ENCODE results near the gene PANK4. TPM values are rescaled to one million over a fixed set of nuclear protein-coding genes. Genes with fewer than 3 reads are reported as not detected.
"Not testable (repeated sequence)": the region's sequence is repeated elsewhere in the genome, so short reads cannot be mapped to it uniquely, and the experiment has no call there.

PANK4 gene
- total RNA-seq, 2 experiments from 2014 or later, result 66.6 to 76.6 TPM

DNA sequence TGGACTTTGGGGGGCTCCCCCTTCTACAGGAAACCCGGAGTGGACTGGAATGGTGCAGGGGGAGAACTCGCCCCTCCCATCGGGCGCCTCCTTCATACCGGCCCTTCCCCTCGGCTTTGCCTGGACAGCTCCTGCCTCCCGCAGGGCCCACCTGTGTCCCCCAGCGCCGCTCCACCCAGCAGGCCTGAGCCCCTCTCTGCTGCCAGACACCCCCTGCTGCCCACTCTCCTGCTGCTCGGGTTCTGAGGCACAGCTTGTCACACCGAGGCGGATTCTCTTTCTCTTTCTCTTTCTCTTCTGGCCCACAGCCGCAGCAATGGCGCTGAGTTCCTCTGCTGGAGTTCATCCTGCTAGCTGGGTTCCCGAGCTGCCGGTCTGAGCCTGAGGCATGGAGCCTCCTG, 29.9 kb upstream of the PANK4 start, which contains the start of gene TNFRSF14:
TNFRSF14 (plus strand) TSS at position 95 of the 401 bp plus-strand sequence; CDS start at position 389, 294 bp downstream.
- DNase-seq, result peak; percentile 87
- peaks cover 17% of the 10 kb centered on the region for H3K36me3 Mint-ChIP-seq (ENCODE audit: low read depth)
- no peaks in the 10 kb centered on the region for H3K9me3 Mint-ChIP-seq
- H3K4me3 Mint-ChIP-seq, result peak within 1 kb of the TSS; percentile 100
- H3K27me3 Mint-ChIP-seq, result no peaks in the 10 kb centered on the region
- CTCF ChIA-PET, result interaction anchor here (1.0 to 1.9 kb wide), 6 partner anchors 8 to 31 kb away, joined by 3 to 5 read pairs (median 3); no protein-coding TSS in a partner anchor
- POLR2A ChIA-PET, result interaction anchor here (0.6 to 1.5 kb wide), 5 partner anchors 8 to 646 kb away, joined by 3 to 8 read pairs (median 4); partner anchors contain the start of gene PRXL2B
- H3K27ac Mint-ChIP-seq, result peak within 1 kb of the TSS; percentile 100
- peaks cover 46% of the 10 kb centered on the region for H3K4me1 Mint-ChIP-seq

- Mint-ChIP-seq H3K9me3 (no peaks in the 10 kb centered on the region), H3K36me3 (ENCODE audit: low read depth) (peaks cover 14% of the 10 kb centered on the region), H3K27me3 (no peaks in the 10 kb centered on the region), H3K4me1 (peaks cover 49% of the 10 kb centered on the region), H3K4me3 (peak overlapping the region; percentile 100), H3K27ac (peak overlapping the region; percentile 100)
- peak; percentile 79 for DNase-seq
- POLR2A ChIA-PET, result interaction anchor here (1.1 to 1.5 kb wide), 4 partner anchors 8 to 30 kb away, joined by 3 to 8 read pairs (median 6); partner anchors contain the start of gene PRXL2B
- CTCF ChIA-PET, result interaction anchor here (1.0 to 1.9 kb wide), 6 partner anchors 7 to 270 kb away, joined by 3 to 5 read pairs (median 4); no protein-coding TSS in a partner anchor
Measured at GRCh38 chr1:2555634-2556276, 29.4 kb upstream of the PANK4 start.

GRCh38 chr1:2554621-2555387, 28.4 kb upstream of the PANK4 start:
- peak; percentile 62 for DNase-seq
- H3K27me3 Mint-ChIP-seq, result no peaks in the 10 kb centered on the region
- H3K4me3 Mint-ChIP-seq, result peak overlapping the region; percentile 100
- H3K27ac Mint-ChIP-seq, result peak overlapping the region; percentile 100
- ChIA-PET CTCF (interaction anchor here (0.6 to 1.9 kb wide), 3 partner anchors 23 to 330 kb away, joined by 3 to 5 read pairs (median 5); no protein-coding TSS in a partner anchor), POLR2A (interaction anchor here (1.4 kb wide), 1 partner anchor 23 kb away, joined by 4 read pairs; no protein-coding TSS in a partner anchor)
- H3K4me1 Mint-ChIP-seq, result peaks cover 51% of the 10 kb centered on the region
- H3K36me3 Mint-ChIP-seq (ENCODE audit: low read depth), result peaks cover 14% of the 10 kb centered on the region
- no peaks in the 10 kb centered on the region for H3K9me3 Mint-ChIP-seq

DNA sequence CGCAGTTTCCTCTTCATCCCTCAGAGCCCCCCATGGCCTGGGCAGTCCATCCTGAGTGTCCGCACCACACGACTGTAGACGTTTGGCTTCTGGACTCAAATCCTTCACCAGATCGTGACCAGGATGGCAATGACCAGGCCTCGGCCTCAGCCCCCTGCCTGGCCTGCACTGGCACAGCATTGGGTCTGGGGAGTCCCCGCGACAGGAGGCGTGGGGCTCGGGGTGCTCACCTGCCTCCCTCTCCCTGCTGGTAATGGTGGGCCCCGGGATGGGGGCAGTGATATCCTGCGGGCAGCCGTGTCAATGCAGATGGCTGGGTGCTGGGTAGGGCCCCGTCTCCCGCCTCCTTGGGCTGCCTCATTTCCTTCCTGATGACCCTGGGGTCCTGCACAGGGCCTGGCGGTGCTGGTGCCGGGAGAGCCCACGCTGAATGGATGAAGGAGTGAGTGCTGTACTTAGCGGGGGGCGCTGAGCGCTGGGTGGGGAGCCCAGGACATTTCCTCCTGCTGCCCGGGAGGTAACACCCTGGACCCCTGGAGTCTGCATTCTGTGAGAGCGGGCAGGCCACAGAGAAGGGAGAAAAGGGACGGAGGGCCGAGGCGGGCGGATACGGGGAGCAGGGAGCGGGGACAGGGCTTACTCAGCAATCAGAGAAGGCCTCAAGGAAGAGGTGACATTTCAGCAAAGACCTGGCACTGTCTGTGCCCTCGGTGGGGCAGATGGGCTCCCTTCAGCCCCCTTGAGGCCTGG, 27.6 kb upstream of the PANK4 start:
- no peaks in the 10 kb centered on the region for H3K27me3 Mint-ChIP-seq
- CTCF ChIA-PET, result interaction anchor here (0.6 kb wide), 1 partner anchor 329 kb away, joined by 3 read pairs; no protein-coding TSS in a partner anchor

GRCh38 chr1:2553076-2553475, 26.7 kb upstream of the PANK4 start:
- peaks cover 53% of the 10 kb centered on the region for H3K4me1 Mint-ChIP-seq
- H3K27ac Mint-ChIP-seq; H3K36me3 Mint-ChIP-seq (ENCODE audit: low read depth); H3K4me3 Mint-ChIP-seq; CTCF ChIA-PET; DNase-seq; POLR2A ChIA-PET; H3K9me3 Mint-ChIP-seq; H3K27me3 Mint-ChIP-seq: not testable (repeated sequence)

More for the DNA sequence above, 27.6 kb upstream of the PANK4 start:
- peaks cover 14% of the 10 kb centered on the region for H3K36me3 Mint-ChIP-seq (ENCODE audit: low read depth)
- H3K4me1 Mint-ChIP-seq, result peaks cover 53% of the 10 kb centered on the region
- DNase-seq, result no peak
- H3K4me3 Mint-ChIP-seq, result peak overlapping the region; percentile 100
- H3K27ac Mint-ChIP-seq, result peak overlapping the region; percentile 100
- POLR2A ChIA-PET, result no interaction called here
- H3K9me3 Mint-ChIP-seq, result no peaks in the 10 kb centered on the region

DNA sequence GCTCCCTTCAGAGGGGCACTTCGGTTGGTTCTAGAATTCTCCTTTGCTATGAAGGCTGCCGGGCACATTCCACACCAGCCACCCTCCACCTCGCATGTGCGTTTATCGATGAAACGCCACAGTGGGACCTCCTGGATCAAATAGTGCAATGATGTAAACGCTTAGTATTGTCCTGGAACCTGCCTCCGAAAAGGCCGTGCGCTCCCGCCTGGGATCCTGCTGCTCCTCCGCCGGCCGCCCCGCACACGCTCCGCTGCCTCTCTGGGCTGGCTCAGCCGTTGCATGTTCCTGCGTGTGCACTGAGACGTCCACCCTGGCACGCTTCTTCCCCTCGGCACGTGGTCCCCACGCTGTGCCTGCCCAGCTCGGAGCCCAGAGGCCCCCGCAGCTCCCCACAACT, 25.8 kb upstream of the PANK4 start:
- no peaks in the 10 kb centered on the region for H3K27me3 Mint-ChIP-seq
- no peak overlapping the region for H3K4me3 Mint-ChIP-seq
- no peak overlapping the region for H3K27ac Mint-ChIP-seq
- no peak for DNase-seq
- H3K9me3 Mint-ChIP-seq, result no peaks in the 10 kb centered on the region
- POLR2A ChIA-PET, result no interaction called here
- peaks cover 53% of the 10 kb centered on the region for H3K4me1 Mint-ChIP-seq
- CTCF ChIA-PET, result no interaction called here
- H3K36me3 Mint-ChIP-seq (ENCODE audit: low read depth), result peaks cover 9% of the 10 kb centered on the region

- H3K27me3 Mint-ChIP-seq; DNase-seq; H3K9me3 Mint-ChIP-seq; POLR2A ChIA-PET; CTCF ChIA-PET; H3K4me3 Mint-ChIP-seq; H3K36me3 Mint-ChIP-seq (ENCODE audit: low read depth): not testable (repeated sequence)
- peak overlapping the region; percentile 50 for H3K27ac Mint-ChIP-seq
- H3K4me1 Mint-ChIP-seq, result peaks cover 53% of the 10 kb centered on the region
Measured at GRCh38 chr1:2551544-2551943, 25.1 kb upstream of the PANK4 start.

GRCh38 chr1:2550309-2550861, 24.0 kb upstream of the PANK4 start:
- POLR2A ChIA-PET; H3K36me3 Mint-ChIP-seq (ENCODE audit: low read depth); H3K9me3 Mint-ChIP-seq; DNase-seq; H3K27me3 Mint-ChIP-seq; CTCF ChIA-PET; H3K4me3 Mint-ChIP-seq: not testable (repeated sequence)
- peak overlapping the region; percentile 85 for H3K27ac Mint-ChIP-seq
- peaks cover 44% of the 10 kb centered on the region for H3K4me1 Mint-ChIP-seq

DNA sequence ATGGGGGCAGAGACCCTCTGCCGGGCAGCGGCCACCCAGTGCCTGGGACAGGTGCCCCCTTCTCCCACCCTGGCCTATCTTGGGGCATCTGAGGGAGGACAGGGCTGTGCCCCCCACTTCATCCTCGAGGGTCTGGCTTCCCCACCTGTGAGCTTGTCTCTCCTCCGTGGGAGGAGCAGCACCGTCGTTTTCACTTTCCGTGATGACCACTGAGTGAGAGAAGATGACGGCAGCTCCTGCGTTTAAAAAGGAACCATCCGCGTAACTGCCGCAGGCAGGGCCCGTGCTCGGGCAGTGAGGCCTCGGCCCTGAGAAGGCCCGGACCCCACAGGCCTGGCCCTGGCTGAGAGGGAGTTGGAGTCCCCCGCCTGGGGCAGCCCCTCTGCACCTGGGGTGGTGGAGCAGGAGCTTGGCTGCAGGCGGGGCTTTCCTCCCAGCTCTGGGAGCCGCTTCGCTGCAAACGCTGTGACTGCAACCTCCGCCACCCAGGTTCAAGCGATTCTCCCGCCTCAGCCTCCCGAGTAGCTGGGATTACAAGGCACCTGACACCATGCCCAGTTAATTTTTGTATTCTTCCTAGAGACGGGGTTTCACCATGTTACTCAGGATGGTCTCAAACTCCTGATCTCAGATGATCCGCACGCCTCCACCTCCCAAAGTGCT, 23.1 kb upstream of the PANK4 start:
- H3K36me3 Mint-ChIP-seq (ENCODE audit: low read depth); CTCF ChIA-PET; DNase-seq; H3K27me3 Mint-ChIP-seq; H3K9me3 Mint-ChIP-seq; POLR2A ChIA-PET: not testable (repeated sequence)
- H3K27ac Mint-ChIP-seq, result peak overlapping the region; percentile 97
- H3K4me1 Mint-ChIP-seq, result peaks cover 39% of the 10 kb centered on the region
- peak overlapping the region; percentile 87 for H3K4me3 Mint-ChIP-seq

- Mint-ChIP-seq H3K27ac (peak overlapping the region; percentile 97), H3K36me3 (ENCODE audit: low read depth) (no peaks in the 10 kb centered on the region), H3K9me3 (no peaks in the 10 kb centered on the region), H3K4me3 (peak overlapping the region; percentile 87), H3K4me1 (peaks cover 37% of the 10 kb centered on the region), H3K27me3 (no peaks in the 10 kb centered on the region)
- peak; percentile 87 for DNase-seq
- ChIA-PET POLR2A (interaction anchor here (0.7 to 2.1 kb wide), 4 partner anchors 8 to 263 kb away, joined by 3 to 7 read pairs (median 3); partner anchors contain the start of genes PRXL2B and TNFRSF14), CTCF (interaction anchor here (0.8 to 4.5 kb wide), 18 partner anchors 8 to 353 kb away, joined by 3 to 36 read pairs (median 5); partner anchors contain the start of genes FAAP20, PANK4, PEX10 and PRXL2B)
Measured at GRCh38 chr1:2548068-2548589, 21.7 kb upstream of the PANK4 start.

- POLR2A ChIA-PET, result interaction anchor here (1.1 to 2.1 kb wide), 3 partner anchors 9 to 133 kb away, joined by 3 to 7 read pairs (median 5); partner anchors contain the start of gene TNFRSF14
- H3K27me3 Mint-ChIP-seq, result no peaks in the 10 kb centered on the region
- CTCF ChIA-PET, result interaction anchor here (0.7 to 4.5 kb wide), 18 partner anchors 9 to 356 kb away, joined by 3 to 36 read pairs (median 5); partner anchors contain the start of genes FAAP20, PANK4, PEX10 and PRXL2B
- peak; percentile 63 for DNase-seq
- peaks cover 37% of the 10 kb centered on the region for H3K4me1 Mint-ChIP-seq
- peak overlapping the region; percentile 97 for H3K27ac Mint-ChIP-seq
- H3K36me3 Mint-ChIP-seq (ENCODE audit: low read depth), result no peaks in the 10 kb centered on the region
- peak overlapping the region; percentile 87 for H3K4me3 Mint-ChIP-seq
- no peaks in the 10 kb centered on the region for H3K9me3 Mint-ChIP-seq
Measured at GRCh38 chr1:2547210-2548067, 21.0 kb upstream of the PANK4 start.

Data from activated CD4-positive, alpha-beta T cell treated with anti-CD3 and anti-CD28 coated beads, Interleukin-2, amount 10 ng/mL, durations not matched to agents 7 days and 5 days (primary cell).